SK-N-SH (cell line): ENCODE measurements around the gene ZNF532. TPM values are rescaled to one million over a fixed set of nuclear protein-coding genes. Genes with fewer than 3 reads are reported as not detected.

Source experiments
- CTCF ChIA-PET: fragments of 300-600, 350-600 bp; formaldehyde crosslinking; extraction: SDS; loops from one replicate; lab custom pipeline; 2021; lab: Yijun Ruan, JAX
- POLR2A ChIA-PET: fragments of 350-600 bp; sonication (Branson Sonifier 250); formaldehyde crosslinking; extraction: SDS; loops from one replicate; lab custom pipeline; 2020; ENCODE audit warnings: antibody characterized with exemption, inconsistent platforms; lab: Yijun Ruan, JAX
- DNase-seq: peaks from one replicate; pipeline ENCODE4 v3.0.0; 2012
- H2AFZ ChIP-seq: fragments of 200-600 bp; sonication (generic); 2 replicates; pipeline ENCODE4 v1.8.1; 2016; ENCODE audit warnings: antibody characterized with exemption, mild to moderate bottlenecking, low read depth
- H3F3A ChIP-seq: fragments of 200-600 bp; sonication (generic); replicated peaks from 2 replicates; pipeline ENCODE3; 2016; ENCODE audit warnings: antibody characterized with exemption, mild to moderate bottlenecking; ENCODE audit not compliant: insufficient read depth
- H3K27ac ChIP-seq, 2 experiments: fragments of 200-500 bp in 1 of 2; fragments of 200-600 bp in 1 of 2; sonication (Bioruptor generic) in 1 of 2; sonication (generic), shearing (Covaris generic) in 1 of 2; 2 replicates each; pipeline versions ENCODE4 v1.5.1 to v1.6.1; 2014 to 2016; ENCODE audit warnings: low read depth in 2 of 2, inconsistent platforms in 1 of 2, low read length in 1 of 2, mild to moderate bottlenecking in 1 of 2, mixed read lengths in 1 of 2
- H3K27me3 ChIP-seq: fragments of 200-600 bp; sonication (generic), shearing (Covaris generic); 2 replicates; pipeline ENCODE4 v1.6.1; 2016; ENCODE audit warnings: mixed run types; ENCODE audit not compliant: insufficient read depth
- H3K36me3 ChIP-seq, 2 experiments: fragments of 200-500 bp in 1 of 2; fragments of 200-600 bp in 1 of 2; sonication (Bioruptor generic) in 1 of 2; sonication (generic) in 1 of 2; replicated peaks in 1 of 2; 2 replicates each; pipeline versions ENCODE3 to v1.5.1; 2014 to 2016; ENCODE audit warnings: low read length in 1 of 2, mild to moderate bottlenecking in 1 of 2; ENCODE audit not compliant: insufficient read depth in 2 of 2, control insufficient read depth in 1 of 2
- H3K4me1 ChIP-seq, 2 experiments: fragments of 200-500 bp in 1 of 2; fragments of 200-600 bp in 1 of 2; sonication (Bioruptor generic) in 1 of 2; sonication (generic), shearing (Covaris generic) in 1 of 2; 2 replicates each; pipeline versions ENCODE4 v1.5.1 to v1.6.1; 2014 to 2016; ENCODE audit warnings: low read depth in 1 of 2, low read length in 1 of 2, mixed run types in 1 of 2; ENCODE audit not compliant: insufficient read depth in 2 of 2, control insufficient read depth in 1 of 2
- H3K4me2 ChIP-seq: fragments of 200-600 bp; sonication (generic), shearing (Covaris generic); 2 replicates; pipeline ENCODE4 v1.6.1; 2017; ENCODE audit warnings: mixed run types
- H3K4me3 ChIP-seq, 2 experiments: fragments of 200-500 bp in 1 of 2; fragments of 200-600 bp in 1 of 2; sonication (Bioruptor generic) in 1 of 2; sonication (generic), shearing (Covaris generic) in 1 of 2; 2 replicates each; pipeline versions ENCODE4 v1.5.1 to v1.8.1; 2014 to 2016; ENCODE audit warnings: low read depth in 2 of 2, inconsistent platforms in 1 of 2, low read length in 1 of 2, mild to moderate bottlenecking in 1 of 2, mixed read lengths in 1 of 2, moderate library complexity in 1 of 2
- H3K79me2 ChIP-seq: fragments of 200-600 bp; sonication (generic); 2 replicates; pipeline ENCODE4 v1.8.1; 2017; ENCODE audit warnings: mild to moderate bottlenecking; ENCODE audit not compliant: insufficient read depth
- H3K9ac ChIP-seq: fragments of 200-600 bp; sonication (generic); 2 replicates; pipeline ENCODE4 v1.6.1; 2017; ENCODE audit warnings: mixed run types
- H3K9me2 ChIP-seq: fragments of 200-600 bp; sonication (generic); 2 replicates; pipeline ENCODE4 v1.6.1; 2017; ENCODE audit warnings: mixed run types
- H3K9me3 ChIP-seq: fragments of 200-600 bp; sonication (generic); 2 replicates; pipeline ENCODE4 v1.6.1; 2017; ENCODE audit warnings: mixed run types, mild to moderate bottlenecking, moderate library complexity
- H4K20me1 ChIP-seq: fragments of 200-600 bp; sonication (generic); 2 replicates; pipeline ENCODE4 v1.6.1; 2017; ENCODE audit warnings: mild to moderate bottlenecking, mixed run types; ENCODE audit not compliant: insufficient read depth
- CHD2 ChIP-seq: fragments of 150-350 bp; IDR thresholded peaks from 2 replicates; pipeline ENCODE4 v1.6.1; 2018; ENCODE audit warnings: low read length; ENCODE audit not compliant: partially characterized antibody
- ELF1 ChIP-seq: IDR thresholded peaks from 2 replicates; pipeline ENCODE4 v1.4.0; 2012
- EP300 ChIP-seq, 2 experiments: IDR thresholded peaks; 2 replicates each; pipeline versions ENCODE4 v1.4.0 to v1.6.1; 2012; ENCODE audit warnings: borderline replicate concordance in 1 of 2, low read depth in 1 of 2, low read length in 1 of 2
- EZH2phosphoT487 ChIP-seq: fragments of 200-600 bp; sonication (generic); IDR thresholded peaks from 2 replicates; pipeline ENCODE4 v1.6.1; 2017; ENCODE audit warnings: low read depth, mixed run types, mild to moderate bottlenecking, antibody characterized with exemption, moderate library complexity, borderline replicate concordance
- FOSL2 ChIP-seq: IDR thresholded peaks from 2 replicates; pipeline ENCODE4 v1.4.0; 2012; ENCODE audit warnings: low read depth, mild to moderate bottlenecking, moderate library complexity, borderline replicate concordance
- FOXJ3 ChIP-seq: sonication (generic); formaldehyde crosslinking; IDR thresholded peaks from 2 replicates; pipeline ENCODE4 v1.5.1; 2020; ENCODE audit warnings: mild to moderate bottlenecking, missing genetic modification reagents
- GABPA ChIP-seq: IDR thresholded peaks from 2 replicates; pipeline ENCODE4 v1.4.0; 2012; ENCODE audit warnings: low read depth, mild to moderate bottlenecking
- GATA2 ChIP-seq: sonication (generic); formaldehyde crosslinking; IDR thresholded peaks from 2 replicates; pipeline ENCODE4 v1.5.0; 2020; ENCODE audit warnings: mild to moderate bottlenecking, missing genetic modification reagents
- IRF3 ChIP-seq: fragments of 150-350 bp; IDR thresholded peaks from 2 replicates; pipeline ENCODE4 v1.6.1; 2016; ENCODE audit warnings: mild to moderate bottlenecking, low read depth, low read length
- JUND ChIP-seq: IDR thresholded peaks from 2 replicates; pipeline ENCODE4 v1.4.0; 2012
- MAX ChIP-seq: IDR thresholded peaks from 2 replicates; pipeline ENCODE4 v1.4.0; 2012; ENCODE audit warnings: low read depth
- MXI1 ChIP-seq: IDR thresholded peaks from 2 replicates; pipeline ENCODE4 v1.6.1; 2012; ENCODE audit warnings: mild to moderate bottlenecking, low read depth, low read length, improper control_type of control experiment
- NFIC ChIP-seq: IDR thresholded peaks from 2 replicates; pipeline ENCODE4 v1.4.0; 2012; ENCODE audit warnings: borderline replicate concordance
- NRF1 ChIP-seq: IDR thresholded peaks from 2 replicates; pipeline ENCODE4 v1.6.1; 2012; ENCODE audit warnings: low read depth, mild to moderate bottlenecking, low read length
- RAD21 ChIP-seq: IDR thresholded peaks from 2 replicates; pipeline ENCODE4 v1.6.1; 2012; ENCODE audit warnings: mild to moderate bottlenecking, low read length
- RCOR1 ChIP-seq: fragments of 150-350 bp; IDR thresholded peaks from 2 replicates; pipeline ENCODE4 v1.6.1; 2017; ENCODE audit warnings: antibody characterized with exemption, low read length
- REST ChIP-seq: IDR thresholded peaks from 2 replicates; pipeline ENCODE4 v1.6.1; 2012; ENCODE audit warnings: mild to moderate bottlenecking, low read depth, low read length, moderate library complexity
- RXRA ChIP-seq: IDR thresholded peaks from 2 replicates; pipeline ENCODE4 v1.4.0; 2012; ENCODE audit warnings: low read depth, mild to moderate bottlenecking, borderline replicate concordance
- TAF1 ChIP-seq: IDR thresholded peaks from 2 replicates; pipeline ENCODE4 v1.6.1; 2012; ENCODE audit warnings: low read depth, mild to moderate bottlenecking, low read length, moderate library complexity, borderline replicate concordance
- TCF12 ChIP-seq: IDR thresholded peaks from 2 replicates; pipeline ENCODE4 v1.4.0; 2012
- TEAD4 ChIP-seq: IDR thresholded peaks from 2 replicates; pipeline ENCODE4 v1.4.0; 2012; ENCODE audit warnings: mild to moderate bottlenecking, borderline replicate concordance; ENCODE audit not compliant: insufficient read depth
- YY1 ChIP-seq: IDR thresholded peaks from 2 replicates; pipeline ENCODE4 v1.4.0; 2012; ENCODE audit warnings: low read depth, mild to moderate bottlenecking
- WGBS: methylation state at CpG from one replicate; pipeline ENCODE4 v1.1.6; 2017; ENCODE audit warnings: low lambda C conversion rate; 5-methylcytosine and 5-hydroxymethylcytosine counted together
- polyA plus RNA-seq, 3 experiments: library from polyadenylated mRNA; depleted of rRNA; stranded (reverse); fragments of >200 nt; gene quantifications; 2 replicates each; pipeline ENCODE4 v1.2.3, GENCODE V29; 2012
- TF ChIP-seq, protein P1 (sequence below): IDR thresholded peaks from 2 replicates; pipeline ENCODE4 v1.4.0; 2012; ENCODE audit warnings: low read depth, borderline replicate concordance
- TF ChIP-seq, protein P2 (sequence below): fragments of 200-600 bp; sonication (generic); IDR thresholded peaks from 2 replicates; pipeline ENCODE4 v1.6.1; 2017; ENCODE audit warnings: antibody characterized with exemption, mild to moderate bottlenecking, moderate library complexity

Gene ZNF532
- polyA plus RNA-seq, 1 of the 3 experiments (the other 2 are of a cell fraction), result 34.7 TPM

DNA sequence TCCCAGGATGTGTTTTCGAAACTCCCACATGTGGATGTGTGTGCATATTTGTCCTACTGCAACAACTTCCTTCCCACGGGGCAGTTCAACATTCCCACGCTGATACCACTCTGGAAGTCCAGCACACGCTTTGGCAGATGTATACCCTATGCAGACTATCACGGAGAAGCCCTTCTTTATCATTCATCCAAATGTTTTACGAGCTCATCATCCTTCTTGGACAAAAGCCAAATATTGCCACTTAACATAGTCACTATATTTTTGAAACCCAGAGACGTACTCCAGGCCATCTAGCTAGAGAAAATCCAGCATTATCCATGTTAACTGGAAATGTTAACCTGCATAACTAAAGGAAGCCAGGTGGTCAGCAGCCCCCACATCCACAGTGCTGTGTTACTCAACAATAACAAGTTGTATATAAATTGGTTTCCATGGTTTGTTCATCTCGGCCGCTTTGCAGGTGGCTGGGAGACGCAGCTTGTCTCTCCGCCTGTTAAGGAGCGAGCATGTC lies 131.5 kb downstream of the ZNF532 start:
- no peaks in the 10 kb centered on the region for H3K36me3 ChIP-seq
- no peaks in the 10 kb centered on the region for H3K9me3 ChIP-seq
- H3K4me1 ChIP-seq, result peaks cover 9 to 58% of the 10 kb centered on the region in 2 experiments; a peak in 3 of 4 replicates
- DNase-seq, result no peak
- peaks cover 77% of the 10 kb centered on the region for H3F3A ChIP-seq
- WGBS, result 48% methylated on average over 12 of the region's 12 CpGs
- peak overlapping the region; percentile 57; the same call in 1 of the 2 replicates for H3K9ac ChIP-seq
- POLR2A ChIA-PET, result no interaction called here
- no peak overlapping the region for H3K4me3 ChIP-seq
- peak overlapping the region; percentile 12 to 100; a peak in 2 of 4 replicates for H3K27ac ChIP-seq
- CTCF ChIA-PET, result interaction anchor here (1.0 kb wide), 1 partner anchor 30 kb away, joined by 4 read pairs; no protein-coding TSS in a partner anchor
- H3K4me2 ChIP-seq, result peak overlapping the region; percentile 56; the same call in 1 of the 2 replicates
- H2AFZ ChIP-seq, result no peak overlapping the region
- H3K9me2 ChIP-seq, result no peaks in the 10 kb centered on the region
- H4K20me1 ChIP-seq, result no peaks in the 10 kb centered on the region
- H3K79me2 ChIP-seq, result no peaks in the 10 kb centered on the region
- H3K27me3 ChIP-seq, result no peaks in the 10 kb centered on the region
- TF ChIP-seq REST (no peak), IRF3 (no peak), MXI1 (no peak), MAX (peak; percentile 59; the same call in 1 of the 2 replicates), GABPA (0 out of 2 replicates have a peak, but pooled peaks have one; percentile 14), CHD2 (no peak), NRF1 (no peak), ELF1 (no peak), EP300 (IDR thresholded peaks at IDR 0.05; ENCODE audit: borderline replicate concordance in 1 of 2, low read depth in 1 of 2, low read length in 1 of 2) (peak in 1 of 2 experiments; percentile 47; a peak in 1 of 4 replicates), JUND (peak; percentile 75), RCOR1 (no peak), EZH2phosphoT487 (no peak), FOXJ3 (no peak), TAF1 (no peak; the same call in 1 of the 2 replicates), GATA2 (no peak), FOSL2 (peak; percentile 69), YY1 (no peak), RAD21 (no peak), RXRA (0 out of 2 replicates have a peak, but pooled peaks have one; percentile 21), TCF12 (peak; percentile 84), NFIC (peak; percentile 96), TEAD4 (peak; percentile 42; the same call in 1 of the 2 replicates)
- TF ChIP-seq, protein P1, sequence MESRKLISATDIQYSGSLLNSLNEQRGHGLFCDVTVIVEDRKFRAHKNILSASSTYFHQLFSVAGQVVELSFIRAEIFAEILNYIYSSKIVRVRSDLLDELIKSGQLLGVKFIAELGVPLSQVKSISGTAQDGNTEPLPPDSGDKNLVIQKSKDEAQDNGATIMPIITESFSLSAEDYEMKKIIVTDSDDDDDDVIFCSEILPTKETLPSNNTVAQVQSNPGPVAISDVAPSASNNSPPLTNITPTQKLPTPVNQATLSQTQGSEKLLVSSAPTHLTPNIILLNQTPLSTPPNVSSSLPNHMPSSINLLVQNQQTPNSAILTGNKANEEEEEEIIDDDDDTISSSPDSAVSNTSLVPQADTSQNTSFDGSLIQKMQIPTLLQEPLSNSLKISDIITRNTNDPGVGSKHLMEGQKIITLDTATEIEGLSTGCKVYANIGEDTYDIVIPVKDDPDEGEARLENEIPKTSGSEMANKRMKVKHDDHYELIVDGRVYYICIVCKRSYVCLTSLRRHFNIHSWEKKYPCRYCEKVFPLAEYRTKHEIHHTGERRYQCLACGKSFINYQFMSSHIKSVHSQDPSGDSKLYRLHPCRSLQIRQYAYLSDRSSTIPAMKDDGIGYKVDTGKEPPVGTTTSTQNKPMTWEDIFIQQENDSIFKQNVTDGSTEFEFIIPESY, result no peak
- TF ChIP-seq, protein P2, sequence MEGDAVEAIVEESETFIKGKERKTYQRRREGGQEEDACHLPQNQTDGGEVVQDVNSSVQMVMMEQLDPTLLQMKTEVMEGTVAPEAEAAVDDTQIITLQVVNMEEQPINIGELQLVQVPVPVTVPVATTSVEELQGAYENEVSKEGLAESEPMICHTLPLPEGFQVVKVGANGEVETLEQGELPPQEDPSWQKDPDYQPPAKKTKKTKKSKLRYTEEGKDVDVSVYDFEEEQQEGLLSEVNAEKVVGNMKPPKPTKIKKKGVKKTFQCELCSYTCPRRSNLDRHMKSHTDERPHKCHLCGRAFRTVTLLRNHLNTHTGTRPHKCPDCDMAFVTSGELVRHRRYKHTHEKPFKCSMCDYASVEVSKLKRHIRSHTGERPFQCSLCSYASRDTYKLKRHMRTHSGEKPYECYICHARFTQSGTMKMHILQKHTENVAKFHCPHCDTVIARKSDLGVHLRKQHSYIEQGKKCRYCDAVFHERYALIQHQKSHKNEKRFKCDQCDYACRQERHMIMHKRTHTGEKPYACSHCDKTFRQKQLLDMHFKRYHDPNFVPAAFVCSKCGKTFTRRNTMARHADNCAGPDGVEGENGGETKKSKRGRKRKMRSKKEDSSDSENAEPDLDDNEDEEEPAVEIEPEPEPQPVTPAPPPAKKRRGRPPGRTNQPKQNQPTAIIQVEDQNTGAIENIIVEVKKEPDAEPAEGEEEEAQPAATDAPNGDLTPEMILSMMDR, result no peak
